ENCODE data around the gene OTUB2. TPM values are rescaled to one million over a fixed set of nuclear protein-coding genes. Genes with fewer than 3 reads are reported as not detected.

The OTUB2 gene
- total RNA-seq, 2 donors from 2014 or later = 6.3 to 6.7 TPM

- 95 to 96% methylated on average over 3 to 4 of the region's 4 CpGs for WGBS, 2 experiments (ENCODE audit: insufficient coverage in 1 of 2, insufficient read length in 1 of 2)
- H3K27ac Mint-ChIP-seq = no peak overlapping the region
These were observed 3.1 kb downstream of the OTUB2 start for GRCh38 chr14:94029265-94029664.

GRCh38 chr14:94029671-94030203 is 3.6 kb downstream of the OTUB2 start:
- 83 to 96% methylated on average over 1 to 7 of the region's 7 CpGs for WGBS, 2 experiments (ENCODE audit: insufficient coverage in 1 of 2, insufficient read length in 1 of 2)
- DNase-seq = no peak

More at GRCh38 chr14:94029265-94029664, 3.1 kb downstream of the OTUB2 start:
- H3K4me1 Mint-ChIP-seq = peaks cover 7% of the 10 kb centered on the region
- H3K4me1 ChIP-seq (ENCODE audit: control insufficient read depth, insufficient read depth, low read length) = no peaks in the 10 kb centered on the region
- no peak overlapping the region for H3K27ac ChIP-seq (ENCODE audit: low read depth, low read length)
- peaks cover 4% of the 10 kb centered on the region for H3K36me3 Mint-ChIP-seq (ENCODE audit: low read depth)
- H3K27me3 Mint-ChIP-seq (ENCODE audit: insufficient read depth) = no peaks in the 10 kb centered on the region
- no peak overlapping the region for H3K9ac ChIP-seq (ENCODE audit: extremely low read depth, low read length, poor library complexity, severe bottlenecking)
- DNase-seq = no peak
- H3K9me3 Mint-ChIP-seq = peaks cover 4% of the 10 kb centered on the region
- H3K4me3 ChIP-seq (ENCODE audit: low read length) = no peak overlapping the region
- no peaks in the 10 kb centered on the region for H3K36me3 ChIP-seq (ENCODE audit: control insufficient read depth, insufficient read depth, low read length)
- peaks cover 1% of the 10 kb centered on the region for H3K9me3 ChIP-seq (ENCODE audit: control insufficient read depth, low read length)
- no peaks in the 10 kb centered on the region for H3K27me3 ChIP-seq (ENCODE audit: control insufficient read depth, insufficient read depth, low read length, poor library complexity, severe bottlenecking)
- TF ChIP-seq CTCF (conservative IDR thresholded peaks at IDR 0.05) = no peak
- no peak overlapping the region for H3K4me3 Mint-ChIP-seq

GRCh38 chr14:94030571-94030970 is 4.4 kb downstream of the OTUB2 start:
- Mint-ChIP-seq H3K27ac (no peak overlapping the region), H3K4me1 (peaks cover 7% of the 10 kb centered on the region), H3K4me3 (no peak overlapping the region), H3K27me3 (ENCODE audit: insufficient read depth) (no peaks in the 10 kb centered on the region), H3K9me3 (peaks cover 10% of the 10 kb centered on the region), H3K36me3 (ENCODE audit: low read depth) (peaks cover 4% of the 10 kb centered on the region)
- TF ChIP-seq CTCF (conservative IDR thresholded peaks at IDR 0.05) = no peak
- Histone ChIP-seq H3K4me3 (ENCODE audit: low read length) (no peak overlapping the region), H3K9ac (ENCODE audit: extremely low read depth, low read length, poor library complexity, severe bottlenecking) (no peak overlapping the region), H3K27ac (ENCODE audit: low read depth, low read length) (no peak overlapping the region), H3K9me3 (ENCODE audit: control insufficient read depth, low read length) (peaks cover 10% of the 10 kb centered on the region), H3K36me3 (ENCODE audit: control insufficient read depth, insufficient read depth, low read length) (no peaks in the 10 kb centered on the region), H3K27me3 (ENCODE audit: control insufficient read depth, insufficient read depth, low read length, poor library complexity, severe bottlenecking) (no peaks in the 10 kb centered on the region), H3K4me1 (ENCODE audit: control insufficient read depth, insufficient read depth, low read length) (no peaks in the 10 kb centered on the region)
- DNase-seq = no peak
- WGBS, 2 experiments (ENCODE audit: insufficient coverage in 1 of 2, insufficient read length in 1 of 2) = 93 to 97% methylated on average over 14 of the region's 14 CpGs

More at GRCh38 chr14:94029671-94030203, 3.6 kb downstream of the OTUB2 start:
- no peak overlapping the region for H3K4me3 Mint-ChIP-seq
- Histone ChIP-seq H3K9me3 (ENCODE audit: control insufficient read depth, low read length) (peaks cover 6% of the 10 kb centered on the region), H3K36me3 (ENCODE audit: control insufficient read depth, insufficient read depth, low read length) (no peaks in the 10 kb centered on the region), H3K4me3 (ENCODE audit: low read length) (no peak overlapping the region), H3K4me1 (ENCODE audit: control insufficient read depth, insufficient read depth, low read length) (no peaks in the 10 kb centered on the region), H3K27me3 (ENCODE audit: control insufficient read depth, insufficient read depth, low read length, poor library complexity, severe bottlenecking) (no peaks in the 10 kb centered on the region), H3K9ac (ENCODE audit: extremely low read depth, low read length, poor library complexity, severe bottlenecking) (no peak overlapping the region), H3K27ac (ENCODE audit: low read depth, low read length) (no peak overlapping the region)
- peaks cover 4% of the 10 kb centered on the region for H3K36me3 Mint-ChIP-seq (ENCODE audit: low read depth)
- no peaks in the 10 kb centered on the region for H3K27me3 Mint-ChIP-seq (ENCODE audit: insufficient read depth)
- no peak for TF ChIP-seq CTCF (conservative IDR thresholded peaks at IDR 0.05)
- H3K9me3 Mint-ChIP-seq = peaks cover 8% of the 10 kb centered on the region
- H3K4me1 Mint-ChIP-seq = peaks cover 7% of the 10 kb centered on the region
- H3K27ac Mint-ChIP-seq = no peak overlapping the region

Data from endodermal cell (in vitro differentiated cells).